ENCODE measurements around the gene GATD1. TPM values are rescaled to one million over a fixed set of nuclear protein-coding genes. Genes with fewer than 3 reads are reported as not detected.

The GATD1 gene
- total and polyA plus RNA-seq, 2 experiments from 2014 or later, result 39.3 to 51.0 TPM

GRCh38 chr11:815675-816432 lies 38.6 kb upstream of the GATD1 start:
- H3F3A ChIP-seq (replicated peaks; ENCODE audit: low read depth), result peaks cover 39% of the 10 kb centered on the region

More at GRCh38 chr11:815675-816432, 38.6 kb upstream of the GATD1 start:
- peaks cover 19% of the 10 kb centered on the region for H4K20me1 ChIP-seq (replicated peaks; ENCODE audit: insufficient read depth)
- peaks cover 14% of the 10 kb centered on the region for H3K79me2 ChIP-seq (replicated peaks; ENCODE audit: insufficient read depth)
- no peak for TF ChIP-seq ETS1 (IDR thresholded peaks at IDR 0.05)
- no peak for TF ChIP-seq POLR2AphosphoS5 (IDR thresholded peaks at IDR 0.05; ENCODE audit: low read depth)
- TF ChIP-seq ZNF462 (CRISPR knock-in tag; IDR thresholded peaks at IDR 0.05), result no peak
- no peak for TF ChIP-seq CTCF (conservative IDR thresholded peaks at IDR 0.05; ENCODE audit: low read depth in 2 of 2)
- TF ChIP-seq ZNF114 (CRISPR knock-in tag; IDR thresholded peaks at IDR 0.05), result no peak
- no peak for TF ChIP-seq REST (IDR thresholded peaks at IDR 0.05; ENCODE audit: unreplicated experiment)
- TF ChIP-seq STAT1 (IDR thresholded peaks at IDR 0.05; ENCODE audit: unreplicated experiment), result no peak
- no peak for TF ChIP-seq JUNB (IDR thresholded peaks at IDR 0.05; ENCODE audit: unreplicated experiment)
- Mint-ChIP-seq H3K9me3 (peaks cover 5% of the 10 kb centered on the region; the same call in 1 of the 3 replicates), H3K4me1 (peaks cover 22% of the 10 kb centered on the region), H3K4me3 (no peak overlapping the region), H3K36me3 (ENCODE audit: low read depth) (peaks cover 39% of the 10 kb centered on the region), H3K27ac (no peak overlapping the region), H3K27me3 (ENCODE audit: insufficient read depth, low read depth, poor library complexity) (peaks cover 28% of the 10 kb centered on the region)
- 0 out of 2 replicates have a peak overlapping the region, but pooled peaks have one; percentile 69 for H3K27ac ChIP-seq (ENCODE audit: low read depth)
- H3K36me3 ChIP-seq (ENCODE audit: insufficient read depth), result peaks cover 22% of the 10 kb centered on the region
- ATAC-seq (no peak), DNase-seq (ENCODE audit: low spot score) (no peak)
- H3K27me3 ChIP-seq (ENCODE audit: insufficient read depth), result no peaks in the 10 kb centered on the region
- no peak overlapping the region for H2AFZ ChIP-seq
- no peak overlapping the region for H3K4me3 ChIP-seq
- no peak overlapping the region for H3K4me2 ChIP-seq
- H3K4me1 ChIP-seq (ENCODE audit: insufficient read depth), result peaks cover 17% of the 10 kb centered on the region
- no peaks in the 10 kb centered on the region for H3K9me2 ChIP-seq (ENCODE audit: insufficient read depth)

All from GM23338 (cell line).